Uterus (tissue), 4 donors: ENCODE results near the gene LRIG2. TPM values are rescaled to one million over a fixed set of nuclear protein-coding genes. Genes with fewer than 3 reads are reported as not detected.
"Not testable (repeated sequence)": the region's sequence is repeated elsewhere in the genome, so short reads cannot be mapped to it uniquely, and the experiment has no call there.

Experiments used
- DNase-seq, 2 donors: peaks; one replicate each; pipeline ENCODE4 v3.0.0-alpha.2; 2019 to 2020
- H3K27ac ChIP-seq, 2 donors: fragments of 200-600 bp; sonication (generic); 1 replicate in 1 of 2; 2 replicates in 1 of 2; pipeline ENCODE4 v1.5.1; 2016 to 2018
- H3K27me3 ChIP-seq, 2 donors: fragments of 200-600 bp; sonication (generic); one replicate each; pipeline ENCODE4 v1.5.1; 2018 to 2019; ENCODE audit warnings: control low read depth in 1 of 2
- H3K36me3 ChIP-seq, 2 donors: fragments of 200-600 bp; sonication (generic); one replicate each; pipeline ENCODE4 v1.5.1; 2019; ENCODE audit warnings: control low read depth in 1 of 2
- H3K4me1 ChIP-seq, 2 donors: fragments of 200-600 bp; sonication (generic); one replicate each; pipeline ENCODE4 v1.5.1; 2018 to 2019; ENCODE audit warnings: control low read depth in 1 of 2
- H3K4me3 ChIP-seq, 2 donors: fragments of 200-600 bp; sonication (generic); 1 replicate in 1 of 2; 2 replicates in 1 of 2; pipeline ENCODE4 v1.5.1; 2018 to 2019; ENCODE audit warnings: mild to moderate bottlenecking in 1 of 2
- H3K9me3 ChIP-seq, 2 donors: fragments of 200-600 bp; sonication (generic); one replicate each; pipeline ENCODE4 v1.5.1; 2019; ENCODE audit warnings: control low read depth in 1 of 2
- CTCF ChIP-seq, 4 experiments: fragments of 200-600 bp in 2 of 4; fragments of 450-650 bp in 2 of 4; sonication (generic) in 2 of 4; IDR thresholded peaks; one replicate each; pipeline ENCODE4 v1.5.1; 2016 to 2019; ENCODE audit warnings: antibody characterized with exemption in 4 of 4, mild to moderate bottlenecking in 2 of 4, moderate library complexity in 1 of 4
- POLR2A ChIP-seq, 2 donors: fragments of 450-650 bp; IDR thresholded peaks; one replicate each; pipeline ENCODE4 v1.6.1; 2016; ENCODE audit warnings: antibody characterized with exemption in 2 of 2, mild to moderate bottlenecking in 1 of 2, moderate library complexity in 1 of 2
- intact Hi-C: fragments of 100-400 bp; cut with DNase I; formaldehyde crosslinking; loops from one replicate; pipeline ENCODE4 v1.15.1; 2023; ENCODE audit warnings: low total_unique reads
- total RNA-seq, 4 donors: library from RNA; depleted of rRNA in 3 of 4; stranded (reverse); fragments of >200 nt in 3 of 4; gene quantifications; one replicate each; pipeline versions ENCODE4 v1.1.0 to v1.2.4, GENCODE V29; 2014 to 2023
- donor health status: DM: yes; HTN: yes; CAD: no.

LRIG2 gene
- total RNA-seq, 4 donors from 2014 or later: 7.2 to 55.8 (median 26.5) TPM

GRCh38 chr1:113147826-113148225 lies 74.8 kb downstream of the LRIG2 start:
- Histone ChIP-seq H3K9me3 (no peaks in the 10 kb centered on the region), H3K4me3 (no peak overlapping the region), H3K27ac (no peak overlapping the region), H3K36me3 (no peaks in the 10 kb centered on the region), H3K27me3 (no peaks in the 10 kb centered on the region), H3K4me1 (no peaks in the 10 kb centered on the region)
- intact Hi-C loops: loop anchor here (10.0 kb wide), 1 partner anchor 527 kb away; no protein-coding TSS in a partner anchor
- DNase-seq: no peak
- TF ChIP-seq POLR2A (IDR thresholded peaks at IDR 0.05) (no peak), CTCF (IDR thresholded peaks at IDR 0.05) (no peak)

- H3K36me3 ChIP-seq, H3K4me1 ChIP-seq, H3K9me3 ChIP-seq, DNase-seq, intact Hi-C loops, H3K4me3 ChIP-seq, H3K27ac ChIP-seq, H3K27me3 ChIP-seq: not testable (repeated sequence)
Observed at GRCh38 chr1:113150494-113150893, 77.5 kb downstream of the LRIG2 start.

- Histone ChIP-seq H3K27ac (no peak overlapping the region), H3K27me3 (no peaks in the 10 kb centered on the region), H3K4me3 (no peak overlapping the region), H3K9me3 (peaks cover 0 to 5% of the 10 kb centered on the region in 2 donors), H3K4me1 (no peaks in the 10 kb centered on the region), H3K36me3 (no peaks in the 10 kb centered on the region)
- intact Hi-C loops: no loop called here
- TF ChIP-seq POLR2A (IDR thresholded peaks at IDR 0.05) (no peak), CTCF (IDR thresholded peaks at IDR 0.05) (no peak)
- no peak for DNase-seq
Observed at GRCh38 chr1:113153116-113153803, 80.3 kb downstream of the LRIG2 start.

GRCh38 chr1:113156368-113156767 lies 83.4 kb downstream of the LRIG2 start:
- Histone ChIP-seq H3K4me1 (no peaks in the 10 kb centered on the region), H3K36me3 (no peaks in the 10 kb centered on the region), H3K27me3 (no peaks in the 10 kb centered on the region), H3K9me3 (peaks cover 0 to 5% of the 10 kb centered on the region in 2 donors), H3K4me3 (no peak overlapping the region), H3K27ac (no peak overlapping the region)
- DNase-seq: no peak
- intact Hi-C loops: no loop called here
- no peak for TF ChIP-seq POLR2A (IDR thresholded peaks at IDR 0.05)

- H3K36me3 ChIP-seq, H3K4me3 ChIP-seq, H3K9me3 ChIP-seq, DNase-seq, H3K27me3 ChIP-seq, intact Hi-C loops, H3K4me1 ChIP-seq, H3K27ac ChIP-seq: not testable (repeated sequence)
Observed at GRCh38 chr1:113158743-113159142, 85.7 kb downstream of the LRIG2 start.

GRCh38 chr1:113166473-113166872 lies 93.5 kb downstream of the LRIG2 start:
- no peak for DNase-seq
- no peaks in the 10 kb centered on the region for H3K36me3 ChIP-seq
- no peak overlapping the region for H3K4me3 ChIP-seq
- TF ChIP-seq POLR2A (IDR thresholded peaks at IDR 0.05) (no peak), CTCF (IDR thresholded peaks at IDR 0.05) (no peak)
- H3K9me3 ChIP-seq: no peaks in the 10 kb centered on the region
- no peaks in the 10 kb centered on the region for H3K4me1 ChIP-seq
- H3K27me3 ChIP-seq: no peaks in the 10 kb centered on the region
- intact Hi-C loops: no loop called here
- H3K27ac ChIP-seq: no peak overlapping the region

GRCh38 chr1:113168946-113169345 lies 95.9 kb downstream of the LRIG2 start:
- Histone ChIP-seq H3K36me3 (no peaks in the 10 kb centered on the region), H3K27me3 (no peaks in the 10 kb centered on the region), H3K4me3 (no peak overlapping the region), H3K27ac (no peak overlapping the region), H3K9me3 (no peaks in the 10 kb centered on the region), H3K4me1 (no peaks in the 10 kb centered on the region)
- intact Hi-C loops: no loop called here
- TF ChIP-seq POLR2A (IDR thresholded peaks at IDR 0.05) (no peak), CTCF (IDR thresholded peaks at IDR 0.05) (no peak)
- DNase-seq: no peak
